OCI-LY7 (cell line): ENCODE data around the gene MRPL33.

Experiments
- EZH2phosphoT487 ChIP-seq: fragments of 200-600 bp; sonication (generic); IDR thresholded peaks from 2 replicates; pipeline ENCODE4 v1.6.1; 2018; ENCODE audit warnings: low read depth, borderline replicate concordance, mild to moderate bottlenecking, mixed run types, antibody characterized with exemption, low read length, moderate library complexity, mixed read lengths
- TF ChIP-seq, protein P1 (sequence below): fragments of 200-600 bp; sonication (generic); conservative IDR thresholded peaks from 2 replicates; pipeline ENCODE4 v1.5.1; 2014; ENCODE audit warnings: mild to moderate bottlenecking, antibody characterized with exemption, low read length, moderate library complexity, mixed read lengths

DNA sequence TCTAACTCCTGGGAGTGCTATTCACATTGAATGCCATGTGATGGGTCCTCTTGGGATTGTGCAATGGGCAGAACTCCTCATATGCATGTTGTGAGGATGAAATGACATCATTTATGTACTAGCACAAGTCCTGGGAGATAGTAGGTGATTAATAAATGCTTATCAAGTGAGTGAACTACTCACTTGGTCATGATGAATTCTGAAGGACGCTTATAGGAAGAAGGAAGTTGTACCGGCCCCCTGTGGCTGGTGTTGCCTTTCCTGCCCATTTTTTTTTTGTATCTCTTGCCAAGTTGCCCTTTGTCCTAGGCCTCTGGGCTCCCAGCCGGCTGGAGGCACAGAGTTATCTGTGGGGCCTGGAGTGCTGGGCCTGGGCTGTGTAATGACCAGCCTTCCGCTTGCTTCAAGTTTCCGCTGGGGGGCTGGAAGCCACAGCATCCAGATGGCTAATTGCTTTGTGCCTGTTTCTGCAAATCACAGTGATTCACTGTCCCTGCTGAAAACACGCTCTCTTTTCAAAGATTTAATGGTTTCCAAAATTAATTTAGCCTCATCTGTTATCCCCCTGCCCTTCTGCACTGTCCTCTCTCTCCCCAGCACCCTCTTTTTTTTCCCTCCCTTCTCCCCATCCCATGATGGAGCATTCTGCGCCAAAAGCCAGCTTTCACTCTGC is 33.7 kb upstream of the MRPL33 start:
- no peak for TF ChIP-seq EZH2phosphoT487
- TF ChIP-seq, protein P1, sequence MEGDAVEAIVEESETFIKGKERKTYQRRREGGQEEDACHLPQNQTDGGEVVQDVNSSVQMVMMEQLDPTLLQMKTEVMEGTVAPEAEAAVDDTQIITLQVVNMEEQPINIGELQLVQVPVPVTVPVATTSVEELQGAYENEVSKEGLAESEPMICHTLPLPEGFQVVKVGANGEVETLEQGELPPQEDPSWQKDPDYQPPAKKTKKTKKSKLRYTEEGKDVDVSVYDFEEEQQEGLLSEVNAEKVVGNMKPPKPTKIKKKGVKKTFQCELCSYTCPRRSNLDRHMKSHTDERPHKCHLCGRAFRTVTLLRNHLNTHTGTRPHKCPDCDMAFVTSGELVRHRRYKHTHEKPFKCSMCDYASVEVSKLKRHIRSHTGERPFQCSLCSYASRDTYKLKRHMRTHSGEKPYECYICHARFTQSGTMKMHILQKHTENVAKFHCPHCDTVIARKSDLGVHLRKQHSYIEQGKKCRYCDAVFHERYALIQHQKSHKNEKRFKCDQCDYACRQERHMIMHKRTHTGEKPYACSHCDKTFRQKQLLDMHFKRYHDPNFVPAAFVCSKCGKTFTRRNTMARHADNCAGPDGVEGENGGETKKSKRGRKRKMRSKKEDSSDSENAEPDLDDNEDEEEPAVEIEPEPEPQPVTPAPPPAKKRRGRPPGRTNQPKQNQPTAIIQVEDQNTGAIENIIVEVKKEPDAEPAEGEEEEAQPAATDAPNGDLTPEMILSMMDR = no peak
